GM10248 (cell line): ENCODE data around the gene ADGRV1.

Experiments used
- CTCF ChIA-PET: fragments of 300-600 bp; sonication (Branson Sonifier 250); formaldehyde crosslinking; extraction: SDS; loops from one replicate; lab custom pipeline; 2021; ENCODE audit warnings: antibody characterized with exemption; lab: Yijun Ruan, JAX
- POLR2A ChIA-PET: fragments of 350-650 bp; sonication (Branson Sonifier 250); formaldehyde crosslinking; extraction: SDS; loops from one replicate; lab custom pipeline; 2020; ENCODE audit warnings: antibody characterized with exemption; lab: Yijun Ruan, JAX
- DNase-seq: peaks from one replicate; pipeline ENCODE4 v3.0.0; 2012; ENCODE audit errors: extremely low spot score
- TF ChIP-seq, protein P1 (sequence below): IDR thresholded peaks from 2 replicates; pipeline ENCODE4 v1.5.1; 2012; ENCODE audit warnings: mild to moderate bottlenecking, low read depth; ENCODE audit errors: extremely low read depth, missing control alignments, control extremely low read depth

The ADGRV1 gene

GRCh38 chr5:90983148-90983547 lies 424.6 kb downstream of the ADGRV1 start:
- TF ChIP-seq, protein P1, sequence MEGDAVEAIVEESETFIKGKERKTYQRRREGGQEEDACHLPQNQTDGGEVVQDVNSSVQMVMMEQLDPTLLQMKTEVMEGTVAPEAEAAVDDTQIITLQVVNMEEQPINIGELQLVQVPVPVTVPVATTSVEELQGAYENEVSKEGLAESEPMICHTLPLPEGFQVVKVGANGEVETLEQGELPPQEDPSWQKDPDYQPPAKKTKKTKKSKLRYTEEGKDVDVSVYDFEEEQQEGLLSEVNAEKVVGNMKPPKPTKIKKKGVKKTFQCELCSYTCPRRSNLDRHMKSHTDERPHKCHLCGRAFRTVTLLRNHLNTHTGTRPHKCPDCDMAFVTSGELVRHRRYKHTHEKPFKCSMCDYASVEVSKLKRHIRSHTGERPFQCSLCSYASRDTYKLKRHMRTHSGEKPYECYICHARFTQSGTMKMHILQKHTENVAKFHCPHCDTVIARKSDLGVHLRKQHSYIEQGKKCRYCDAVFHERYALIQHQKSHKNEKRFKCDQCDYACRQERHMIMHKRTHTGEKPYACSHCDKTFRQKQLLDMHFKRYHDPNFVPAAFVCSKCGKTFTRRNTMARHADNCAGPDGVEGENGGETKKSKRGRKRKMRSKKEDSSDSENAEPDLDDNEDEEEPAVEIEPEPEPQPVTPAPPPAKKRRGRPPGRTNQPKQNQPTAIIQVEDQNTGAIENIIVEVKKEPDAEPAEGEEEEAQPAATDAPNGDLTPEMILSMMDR = no peak
- DNase-seq = no peak
- CTCF ChIA-PET = interaction anchor here (0.8 to 1.5 kb wide), 3 partner anchors 11 to 52 kb away, joined by 3 to 6 read pairs (median 4); no protein-coding TSS in a partner anchor
- POLR2A ChIA-PET = no interaction called here

DNA sequence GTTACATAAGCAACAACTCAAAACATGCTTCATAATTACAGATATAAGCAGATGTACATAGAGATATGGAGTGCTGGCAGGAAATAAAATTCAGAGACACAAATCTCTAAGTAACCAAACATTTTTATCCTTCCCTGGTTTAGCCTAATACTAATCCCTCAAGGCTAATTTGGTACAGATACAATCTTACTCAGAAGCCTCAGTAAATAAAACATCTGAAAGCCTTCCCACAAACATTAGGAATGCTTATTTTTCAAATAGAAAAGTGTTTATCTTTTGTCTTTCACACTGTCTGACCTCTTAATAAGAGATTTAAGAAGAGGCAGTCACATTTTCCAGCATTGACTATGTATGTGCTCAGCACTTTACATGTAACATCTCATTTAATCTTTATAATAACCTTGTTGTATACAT lies 425.1 kb downstream of the ADGRV1 start:
- ChIA-PET POLR2A (no interaction called here), CTCF (interaction anchor here (1.4 kb wide), 1 partner anchor 11 kb away, joined by 3 read pairs; no protein-coding TSS in a partner anchor)
- TF ChIP-seq, protein P1 = no peak
- no peak for DNase-seq

- DNase-seq = no peak
- POLR2A ChIA-PET = no interaction called here
- CTCF ChIA-PET = interaction anchor here (1.7 to 1.8 kb wide), 2 partner anchors 12 to 120 kb away, joined by 4 to 5 read pairs; no protein-coding TSS in a partner anchor
- TF ChIP-seq, protein P1 = no peak
Measured at GRCh38 chr5:90985341-90985740, 426.7 kb downstream of the ADGRV1 start.

DNA sequence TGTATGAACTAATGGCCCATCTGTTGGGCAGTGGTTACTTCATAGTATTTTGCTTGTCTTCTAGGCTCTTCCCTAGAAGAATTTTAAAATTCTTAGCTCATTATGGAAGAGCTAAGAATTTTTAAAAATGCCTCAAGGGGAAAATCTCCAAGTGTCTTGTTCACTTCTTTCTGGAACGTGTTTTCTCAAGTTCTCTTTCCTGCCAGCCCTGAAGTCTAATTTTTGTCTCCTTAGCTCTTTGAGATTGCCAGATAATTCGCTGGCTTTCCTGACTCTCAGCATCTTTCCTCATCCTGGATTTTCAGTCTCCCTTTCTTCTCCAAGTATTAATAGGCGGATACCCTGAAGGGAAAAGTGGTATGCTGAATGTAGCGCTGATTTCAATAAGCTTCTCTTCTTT lies 429.1 kb downstream of the ADGRV1 start:
- ChIA-PET POLR2A (no interaction called here), CTCF (interaction anchor here (1.2 to 1.5 kb wide), 2 partner anchors 56 to 86 kb away, joined by 3 read pairs; no protein-coding TSS in a partner anchor)
- TF ChIP-seq, protein P1 = no peak
- no peak for DNase-seq

DNA sequence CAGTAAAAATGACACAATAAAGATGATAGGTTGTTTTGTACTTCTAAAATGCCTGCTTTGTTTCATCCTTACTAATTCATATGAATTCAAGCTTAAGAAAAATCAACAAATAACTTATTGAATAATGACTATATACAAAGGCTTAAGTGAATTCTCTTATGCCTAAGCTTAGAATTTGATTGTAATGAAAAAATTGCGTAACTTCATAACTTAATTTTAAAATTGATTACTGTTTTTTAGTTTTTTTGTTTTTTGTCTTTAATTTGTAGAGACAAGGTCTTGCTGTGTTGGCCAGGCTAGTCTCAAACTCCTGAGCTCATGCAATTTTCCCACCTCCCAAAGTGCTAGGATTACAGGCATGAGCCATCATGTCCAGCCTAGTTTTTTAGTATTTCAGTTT lies 432.6 kb downstream of the ADGRV1 start:
- ChIA-PET CTCF (interaction anchor here (1.0 kb wide), 1 partner anchor 75 kb away, joined by 3 read pairs; no protein-coding TSS in a partner anchor), POLR2A (no interaction called here)
- TF ChIP-seq, protein P1 = no peak
- DNase-seq = no peak

- POLR2A ChIA-PET = no interaction called here
- no peak for DNase-seq
- TF ChIP-seq, protein P1 = no peak
- CTCF ChIA-PET = interaction anchor here (1.5 kb wide), 1 partner anchor 12 kb away, joined by 3 read pairs; no protein-coding TSS in a partner anchor
Measured at GRCh38 chr5:90994796-90995195, 436.2 kb downstream of the ADGRV1 start.
